GM21737 (cell line): ENCODE results near the gene BCL11A.

Experiments
- ATAC-seq: cut with Tn5 transposase; IDR thresholded peaks from one replicate; pipeline ENCODE4 v1.9.1; 2021; ENCODE audit warnings: mild to moderate bottlenecking, moderate library complexity; ENCODE audit not compliant: unreplicated experiment

The BCL11A gene

GRCh38 chr2:60510713-60511112, 42.7 kb downstream of the BCL11A start:
- ATAC-seq, result no peak

DNA sequence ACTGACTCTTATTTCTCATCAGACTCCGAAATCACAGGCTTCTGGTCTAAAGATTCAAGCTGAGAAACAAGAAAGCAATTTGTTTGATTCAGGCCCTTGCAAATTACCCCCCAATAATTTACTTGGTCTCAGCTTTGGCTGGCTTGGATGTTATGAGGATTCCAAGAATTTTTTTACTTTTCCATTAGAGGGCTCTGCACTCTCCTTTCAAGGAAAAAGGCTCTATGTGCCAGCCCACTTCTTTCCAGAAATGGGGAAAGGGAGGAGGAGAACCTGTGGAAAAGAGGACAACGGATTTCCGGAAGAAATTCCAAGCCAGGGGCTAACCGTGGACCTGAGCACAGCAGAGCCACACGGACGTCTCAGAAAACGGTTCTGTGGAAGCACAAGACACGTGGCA, 44.4 kb downstream of the BCL11A start:
- ATAC-seq, result no peak

- no peak for ATAC-seq
Observed at GRCh38 chr2:60508339-60508917, 45.0 kb downstream of the BCL11A start.

GRCh38 chr2:60507211-60507965, 46.1 kb downstream of the BCL11A start:
- no peak for ATAC-seq

DNA sequence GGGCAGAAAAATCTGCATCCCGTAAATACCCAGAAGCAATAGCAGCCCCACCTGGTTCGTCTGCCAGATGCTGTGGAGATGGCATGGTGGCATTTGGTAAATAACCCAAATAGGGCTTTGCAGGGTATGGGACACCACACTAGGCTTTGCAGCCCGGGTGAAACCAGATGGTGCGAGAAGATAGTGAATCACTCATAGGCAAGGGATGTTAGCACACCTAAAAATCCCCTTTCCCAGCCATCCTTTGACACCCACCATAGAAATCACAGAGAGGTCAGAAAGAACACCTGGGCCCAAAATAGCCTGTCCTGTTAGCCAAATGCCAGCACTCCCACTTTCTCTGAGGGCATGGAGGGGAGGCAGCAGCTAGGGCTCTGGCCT, 47.6 kb downstream of the BCL11A start:
- ATAC-seq, result no peak

DNA sequence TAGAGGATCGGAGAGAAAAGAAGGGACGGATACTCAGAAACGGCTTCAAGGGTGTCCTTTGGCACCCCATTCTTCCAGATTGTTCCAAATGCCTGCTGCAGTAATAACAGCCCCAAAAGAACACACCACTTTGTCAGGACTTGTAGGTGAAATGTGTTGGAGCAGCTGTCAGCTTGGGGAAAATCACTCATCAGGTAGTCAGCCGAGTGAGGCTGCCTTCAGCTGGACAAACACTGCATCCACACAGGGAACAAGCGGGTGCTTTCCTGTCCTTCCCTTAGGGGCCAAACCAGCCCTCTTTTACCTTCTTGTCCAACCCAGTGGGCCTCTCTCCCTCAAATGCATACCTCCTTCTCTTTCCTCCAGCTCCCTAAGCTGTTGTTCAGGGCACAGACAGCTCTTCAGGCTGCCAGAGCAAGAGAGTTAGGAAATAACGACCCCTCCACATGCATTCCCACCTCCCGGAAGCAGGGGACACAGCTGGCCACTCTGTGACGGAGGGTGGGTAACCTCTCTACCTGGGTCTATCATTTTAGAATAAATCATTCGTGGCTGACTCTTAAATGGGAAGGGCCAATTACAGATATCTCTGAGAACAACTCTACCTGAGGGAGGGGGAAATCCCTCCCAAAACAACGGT, 48.1 kb downstream of the BCL11A start:
- ATAC-seq, result no peak

DNA sequence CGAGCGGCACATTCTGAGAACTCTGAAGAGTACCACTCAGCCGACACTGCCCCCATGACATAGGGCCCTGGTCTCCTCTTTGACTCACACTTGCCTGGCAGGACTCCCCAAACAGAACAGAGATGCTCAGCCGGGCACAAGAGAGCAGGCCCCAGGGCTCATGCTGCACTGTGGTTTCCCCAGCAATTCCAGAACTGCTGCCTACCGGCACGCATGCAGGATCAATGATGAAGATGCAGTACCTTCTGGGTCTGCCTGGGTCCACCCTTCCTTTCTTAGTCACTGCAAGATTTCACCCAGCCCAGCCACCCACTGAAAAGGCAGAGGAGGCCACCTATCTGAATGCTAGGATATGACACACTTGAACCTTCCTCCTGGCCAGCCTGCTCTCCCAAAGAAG, 49.4 kb downstream of the BCL11A start:
- ATAC-seq, result no peak

DNA sequence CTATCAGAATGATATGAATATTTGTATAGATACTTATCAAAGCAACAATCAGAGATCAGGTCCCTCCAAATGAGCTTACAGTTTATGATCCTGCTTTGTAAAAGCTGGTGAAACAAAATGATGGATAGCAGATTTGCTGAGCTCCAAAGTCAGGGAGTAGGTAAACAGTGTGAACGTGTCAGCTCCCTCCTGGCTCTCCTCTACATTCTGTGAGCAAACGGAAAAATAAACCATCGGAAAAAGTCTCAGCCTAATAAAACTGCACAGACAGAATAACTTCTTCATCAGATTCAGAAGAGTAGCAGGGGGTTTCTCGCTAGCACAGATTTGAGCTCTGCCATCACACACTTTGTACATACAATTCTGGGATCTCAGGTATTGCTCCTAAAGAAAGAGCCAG, 51.3 kb downstream of the BCL11A start:
- ATAC-seq, result no peak

DNA sequence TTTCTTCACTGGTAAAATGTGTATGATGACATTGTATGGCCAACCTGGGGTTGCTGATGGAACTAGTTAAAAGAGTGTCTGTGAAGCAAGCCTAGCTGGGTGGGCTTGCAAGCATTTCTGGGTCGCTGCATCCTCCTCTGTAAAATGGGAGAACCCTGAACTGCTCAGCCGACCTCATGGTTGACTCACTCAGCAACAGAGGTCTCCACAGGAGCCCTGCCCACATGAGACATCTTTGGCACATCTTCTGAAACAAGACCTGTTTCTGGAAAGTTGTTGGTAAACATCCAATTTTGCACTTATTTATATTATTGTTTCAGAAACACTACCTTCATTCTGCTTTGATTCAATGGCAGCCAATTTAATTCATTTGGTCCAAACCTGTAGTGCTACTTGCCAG, 52.6 kb downstream of the BCL11A start:
- no peak for ATAC-seq

DNA sequence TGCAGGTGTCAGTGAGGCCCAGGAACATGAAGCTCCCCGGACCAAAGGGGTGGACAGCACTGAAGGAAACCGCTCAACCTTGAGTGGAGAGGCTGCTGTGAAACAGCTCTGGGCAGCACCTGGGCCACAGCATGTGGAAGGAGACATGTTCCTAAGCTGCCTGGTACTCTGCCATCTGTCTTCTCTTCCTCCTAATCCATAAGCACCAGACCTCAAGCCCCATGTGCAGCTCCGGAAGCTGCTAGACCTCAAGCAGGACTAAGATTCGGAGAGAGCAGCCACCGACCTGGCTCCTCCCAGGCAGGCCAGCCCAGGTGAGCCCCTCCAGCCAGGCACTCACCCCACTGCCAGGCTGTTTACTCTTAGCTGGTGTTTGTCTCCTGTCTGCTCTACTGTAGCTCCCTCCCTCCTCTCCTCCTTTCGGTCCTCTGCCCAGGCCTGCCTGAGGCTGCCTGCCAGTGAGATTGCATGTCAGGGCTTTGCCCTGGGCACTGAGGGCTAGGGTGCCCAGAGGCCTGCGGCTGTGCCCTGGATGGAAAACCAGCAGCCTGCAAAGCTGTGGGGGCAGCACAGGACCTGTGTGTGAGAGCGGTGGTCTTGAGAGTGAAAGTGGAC, 53.7 kb downstream of the BCL11A start:
- ATAC-seq, result no peak

- ATAC-seq, result no peak
Observed at GRCh38 chr2:60498816-60499429, 54.5 kb downstream of the BCL11A start.

DNA sequence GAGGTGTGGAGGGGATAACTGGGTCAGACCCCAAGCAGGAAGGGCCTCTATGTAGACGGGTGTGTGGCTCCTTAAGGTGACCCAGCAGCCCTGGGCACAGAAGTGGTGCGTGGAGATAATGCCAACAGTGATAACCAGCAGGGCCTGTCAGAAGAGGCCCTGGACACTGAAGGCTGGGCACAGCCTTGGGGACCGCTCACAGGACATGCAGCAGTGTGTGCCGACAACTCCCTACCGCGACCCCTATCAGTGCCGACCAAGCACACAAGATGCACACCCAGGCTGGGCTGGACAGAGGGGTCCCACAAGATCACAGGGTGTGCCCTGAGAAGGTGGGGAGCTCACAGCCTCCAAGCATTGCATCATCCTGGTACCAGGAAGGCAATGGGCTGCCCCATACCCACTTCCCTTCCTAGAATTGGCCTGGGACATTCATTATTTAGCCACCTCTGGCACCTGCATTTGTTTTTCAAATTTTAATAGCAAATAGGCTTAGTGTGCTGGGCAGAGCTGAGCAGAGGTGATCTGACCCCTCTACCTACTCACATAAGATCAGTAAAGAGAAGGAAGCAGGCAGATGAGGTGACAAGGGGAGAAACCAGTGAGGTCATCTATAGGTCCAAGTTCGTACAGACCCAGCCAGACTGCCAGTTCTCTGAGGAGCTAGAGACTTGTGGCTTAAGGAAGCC, 55.2 kb downstream of the BCL11A start:
- ATAC-seq, result no peak

DNA sequence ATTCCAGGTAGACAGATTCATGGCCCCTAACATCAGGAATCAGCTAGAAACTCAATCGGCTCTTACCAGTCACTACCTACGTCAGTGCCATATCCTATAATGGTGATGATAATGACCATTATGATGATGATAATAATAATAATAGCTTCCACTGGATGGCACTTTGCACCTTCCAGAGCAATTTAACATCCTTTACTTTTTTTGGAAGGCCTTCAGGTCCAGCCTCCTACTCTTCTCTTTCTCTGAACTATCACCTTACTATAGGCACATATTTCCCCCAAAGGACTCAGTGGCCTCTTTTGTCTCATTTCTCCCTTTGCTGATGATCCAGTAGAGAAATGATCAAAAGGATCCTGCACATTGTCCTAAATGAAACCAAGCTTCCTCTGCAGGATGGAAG, 56.0 kb downstream of the BCL11A start:
- no peak for ATAC-seq

GRCh38 chr2:60496956-60497355, 56.5 kb downstream of the BCL11A start:
- ATAC-seq, result no peak

GRCh38 chr2:60496475-60496874, 57.0 kb downstream of the BCL11A start:
- ATAC-seq, result no peak

DNA sequence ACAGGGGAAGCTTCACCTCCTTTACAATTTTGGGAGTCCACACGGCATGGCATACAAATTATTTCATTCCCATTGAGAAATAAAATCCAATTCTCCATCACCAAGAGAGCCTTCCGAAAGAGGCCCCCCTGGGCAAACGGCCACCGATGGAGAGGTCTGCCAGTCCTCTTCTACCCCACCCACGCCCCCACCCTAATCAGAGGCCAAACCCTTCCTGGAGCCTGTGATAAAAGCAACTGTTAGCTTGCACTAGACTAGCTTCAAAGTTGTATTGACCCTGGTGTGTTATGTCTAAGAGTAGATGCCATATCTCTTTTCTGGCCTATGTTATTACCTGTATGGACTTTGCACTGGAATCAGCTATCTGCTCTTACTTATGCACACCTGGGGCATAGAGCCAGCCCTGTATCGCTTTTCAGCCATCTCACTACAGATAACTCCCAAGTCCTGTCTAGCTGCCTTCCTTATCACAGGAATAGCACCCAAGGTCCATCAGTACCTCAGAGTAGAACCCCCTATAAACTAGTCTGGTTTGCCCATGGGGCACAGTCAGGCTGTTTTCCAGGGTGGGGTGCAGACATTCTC, 58.3 kb downstream of the BCL11A start:
- no peak for ATAC-seq

- no peak for ATAC-seq
Observed at GRCh38 chr2:60493804-60494387, 59.6 kb downstream of the BCL11A start.

DNA sequence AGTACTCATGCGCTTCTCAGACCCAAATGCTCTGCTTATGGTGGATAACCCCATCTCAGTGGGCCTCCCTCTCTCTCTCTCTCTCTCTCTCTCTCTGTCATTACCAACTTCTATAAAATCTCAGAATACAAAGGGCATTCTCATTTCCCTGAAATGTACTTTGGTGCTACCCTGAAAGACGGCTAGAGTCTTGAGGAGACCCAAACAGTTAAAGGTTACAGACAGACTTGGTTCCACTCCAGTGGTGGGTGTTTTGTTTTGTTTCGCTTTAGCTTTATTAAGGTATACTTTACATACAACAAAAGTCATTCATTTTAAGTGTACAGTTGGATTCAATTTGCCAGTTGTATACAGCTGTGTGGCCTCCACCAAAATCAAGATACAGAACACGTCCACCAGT, 60.9 kb downstream of the BCL11A start:
- no peak for ATAC-seq

DNA sequence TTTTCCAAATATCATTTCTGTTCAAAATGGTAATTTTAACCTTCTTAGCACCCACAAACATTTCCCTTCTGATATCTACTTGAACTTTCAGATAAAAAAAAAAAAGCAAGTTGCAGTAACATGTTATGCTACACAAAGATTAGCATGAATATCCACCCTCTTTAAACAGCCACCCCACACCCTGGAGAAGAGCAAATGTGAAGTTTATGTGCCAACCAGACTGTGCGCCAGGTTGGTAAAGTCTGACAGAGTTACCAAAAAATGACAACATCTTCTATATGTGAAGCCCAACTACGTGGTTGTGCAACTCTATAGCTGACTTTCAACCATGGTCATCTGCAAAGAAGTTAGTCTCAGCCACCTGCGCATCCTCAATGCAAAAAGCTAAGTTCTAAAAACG, 62.6 kb downstream of the BCL11A start:
- ATAC-seq, result no peak

- ATAC-seq, result no peak
Observed at GRCh38 chr2:60490441-60490840, 63.0 kb downstream of the BCL11A start.
